ENCODE data around the gene KANK4. TPM values are rescaled to one million over a fixed set of nuclear protein-coding genes. Genes with fewer than 3 reads are reported as not detected.

The KANK4 gene
- total RNA-seq, 2 donors from 2014 or later, result 0.46 to 0.70 TPM

DNA sequence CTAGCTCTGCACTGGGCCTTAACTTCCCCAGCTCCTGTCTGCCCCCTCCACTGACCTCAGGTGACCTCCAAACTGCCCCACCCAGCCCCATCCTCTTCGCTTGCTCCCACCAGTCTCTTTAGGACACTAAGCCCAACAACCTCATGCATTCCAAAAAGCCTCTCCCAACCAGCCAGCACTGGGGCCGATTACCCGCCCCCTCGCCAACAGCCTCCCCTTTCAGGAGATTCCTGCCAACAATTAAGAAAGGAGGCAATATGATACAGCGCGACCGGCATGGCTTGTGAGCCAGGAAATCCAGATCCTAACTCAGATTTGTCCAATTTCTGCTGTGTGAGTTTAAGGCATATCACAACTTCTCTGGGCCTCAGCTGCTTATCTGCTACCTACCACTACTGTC lies 14.7 kb downstream of the KANK4 start:
- Mint-ChIP-seq H3K27ac (no peak overlapping the region), H3K27me3 (ENCODE audit: insufficient read depth) (peaks cover 3% of the 10 kb centered on the region), H3K4me1 (no peaks in the 10 kb centered on the region), H3K9me3 (no peaks in the 10 kb centered on the region), H3K4me3 (no peak overlapping the region), H3K36me3 (ENCODE audit: low read depth) (no peaks in the 10 kb centered on the region)
- H3K4me3 ChIP-seq (ENCODE audit: low read length), result no peak overlapping the region
- 91 to 97% methylated on average over 5 to 7 of the region's 7 CpGs for WGBS, 2 experiments (ENCODE audit: insufficient coverage in 1 of 2, insufficient read length in 1 of 2)
- no peaks in the 10 kb centered on the region for H3K36me3 ChIP-seq (ENCODE audit: control insufficient read depth, insufficient read depth, low read length)
- no peak overlapping the region for H3K9ac ChIP-seq (ENCODE audit: extremely low read depth, low read length, poor library complexity, severe bottlenecking)
- H3K9me3 ChIP-seq (ENCODE audit: control insufficient read depth, low read length), result no peaks in the 10 kb centered on the region
- H3K4me1 ChIP-seq (ENCODE audit: control insufficient read depth, insufficient read depth, low read length), result no peaks in the 10 kb centered on the region
- H3K27me3 ChIP-seq (ENCODE audit: control insufficient read depth, insufficient read depth, low read length, poor library complexity, severe bottlenecking), result no peaks in the 10 kb centered on the region
- H3K27ac ChIP-seq (ENCODE audit: low read depth, low read length), result no peak overlapping the region
- DNase-seq, result no peak
- TF ChIP-seq, protein P1, sequence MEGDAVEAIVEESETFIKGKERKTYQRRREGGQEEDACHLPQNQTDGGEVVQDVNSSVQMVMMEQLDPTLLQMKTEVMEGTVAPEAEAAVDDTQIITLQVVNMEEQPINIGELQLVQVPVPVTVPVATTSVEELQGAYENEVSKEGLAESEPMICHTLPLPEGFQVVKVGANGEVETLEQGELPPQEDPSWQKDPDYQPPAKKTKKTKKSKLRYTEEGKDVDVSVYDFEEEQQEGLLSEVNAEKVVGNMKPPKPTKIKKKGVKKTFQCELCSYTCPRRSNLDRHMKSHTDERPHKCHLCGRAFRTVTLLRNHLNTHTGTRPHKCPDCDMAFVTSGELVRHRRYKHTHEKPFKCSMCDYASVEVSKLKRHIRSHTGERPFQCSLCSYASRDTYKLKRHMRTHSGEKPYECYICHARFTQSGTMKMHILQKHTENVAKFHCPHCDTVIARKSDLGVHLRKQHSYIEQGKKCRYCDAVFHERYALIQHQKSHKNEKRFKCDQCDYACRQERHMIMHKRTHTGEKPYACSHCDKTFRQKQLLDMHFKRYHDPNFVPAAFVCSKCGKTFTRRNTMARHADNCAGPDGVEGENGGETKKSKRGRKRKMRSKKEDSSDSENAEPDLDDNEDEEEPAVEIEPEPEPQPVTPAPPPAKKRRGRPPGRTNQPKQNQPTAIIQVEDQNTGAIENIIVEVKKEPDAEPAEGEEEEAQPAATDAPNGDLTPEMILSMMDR (conservative IDR thresholded peaks at IDR 0.05), result no peak

DNA sequence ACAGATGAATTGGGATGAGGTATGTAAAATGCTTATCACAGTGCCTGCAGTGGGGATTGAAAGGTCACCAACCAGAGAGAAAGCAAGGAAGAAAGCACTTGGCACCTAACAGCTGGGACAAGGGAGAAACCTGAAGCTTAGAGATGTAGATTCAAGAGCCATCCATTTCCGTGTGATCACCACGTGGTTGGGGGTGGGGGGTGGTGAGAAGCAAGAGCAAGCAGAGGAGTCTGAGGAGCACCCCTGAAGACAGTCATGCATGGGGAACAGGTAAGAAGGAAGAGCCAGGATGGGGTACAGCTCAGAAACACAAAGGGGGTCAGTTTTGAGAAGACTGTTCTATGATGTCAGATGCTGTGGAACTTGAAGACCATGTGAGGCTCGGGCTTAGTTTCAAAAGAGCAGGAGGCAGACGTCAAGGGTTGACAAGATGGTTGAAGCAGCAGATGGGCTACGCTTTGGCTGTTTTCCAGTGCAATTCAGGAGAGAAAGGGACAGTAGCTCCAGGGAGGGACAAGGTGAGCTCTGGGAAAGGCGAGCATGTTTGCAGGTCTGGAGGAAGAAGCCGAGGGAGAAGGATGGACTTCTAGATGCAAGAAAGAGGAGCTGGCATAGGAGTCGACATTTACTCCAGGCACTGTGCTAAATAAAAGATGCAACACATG lies 17.4 kb downstream of the KANK4 start:
- H3K36me3 Mint-ChIP-seq (ENCODE audit: low read depth), result no peaks in the 10 kb centered on the region
- Histone ChIP-seq H3K27me3 (ENCODE audit: control insufficient read depth, insufficient read depth, low read length, poor library complexity, severe bottlenecking) (no peaks in the 10 kb centered on the region), H3K4me3 (ENCODE audit: low read length) (no peak overlapping the region), H3K4me1 (ENCODE audit: control insufficient read depth, insufficient read depth, low read length) (no peaks in the 10 kb centered on the region), H3K9me3 (ENCODE audit: control insufficient read depth, low read length) (no peaks in the 10 kb centered on the region), H3K27ac (ENCODE audit: low read depth, low read length) (no peak overlapping the region), H3K36me3 (ENCODE audit: control insufficient read depth, insufficient read depth, low read length) (no peaks in the 10 kb centered on the region), H3K9ac (ENCODE audit: extremely low read depth, low read length, poor library complexity, severe bottlenecking) (no peak overlapping the region)
- H3K27me3 Mint-ChIP-seq (ENCODE audit: insufficient read depth), result no peaks in the 10 kb centered on the region
- DNase-seq, result peak; percentile 59
- WGBS, 2 experiments (ENCODE audit: insufficient coverage in 1 of 2, insufficient read length in 1 of 2), result 71 to 97% methylated on average over 6 to 7 of the region's 8 CpGs
- no peak overlapping the region for H3K27ac Mint-ChIP-seq
- H3K4me3 Mint-ChIP-seq, result no peak overlapping the region
- no peaks in the 10 kb centered on the region for H3K9me3 Mint-ChIP-seq
- H3K4me1 Mint-ChIP-seq, result no peaks in the 10 kb centered on the region
- TF ChIP-seq, protein P1 (conservative IDR thresholded peaks at IDR 0.05), result no peak

DNA sequence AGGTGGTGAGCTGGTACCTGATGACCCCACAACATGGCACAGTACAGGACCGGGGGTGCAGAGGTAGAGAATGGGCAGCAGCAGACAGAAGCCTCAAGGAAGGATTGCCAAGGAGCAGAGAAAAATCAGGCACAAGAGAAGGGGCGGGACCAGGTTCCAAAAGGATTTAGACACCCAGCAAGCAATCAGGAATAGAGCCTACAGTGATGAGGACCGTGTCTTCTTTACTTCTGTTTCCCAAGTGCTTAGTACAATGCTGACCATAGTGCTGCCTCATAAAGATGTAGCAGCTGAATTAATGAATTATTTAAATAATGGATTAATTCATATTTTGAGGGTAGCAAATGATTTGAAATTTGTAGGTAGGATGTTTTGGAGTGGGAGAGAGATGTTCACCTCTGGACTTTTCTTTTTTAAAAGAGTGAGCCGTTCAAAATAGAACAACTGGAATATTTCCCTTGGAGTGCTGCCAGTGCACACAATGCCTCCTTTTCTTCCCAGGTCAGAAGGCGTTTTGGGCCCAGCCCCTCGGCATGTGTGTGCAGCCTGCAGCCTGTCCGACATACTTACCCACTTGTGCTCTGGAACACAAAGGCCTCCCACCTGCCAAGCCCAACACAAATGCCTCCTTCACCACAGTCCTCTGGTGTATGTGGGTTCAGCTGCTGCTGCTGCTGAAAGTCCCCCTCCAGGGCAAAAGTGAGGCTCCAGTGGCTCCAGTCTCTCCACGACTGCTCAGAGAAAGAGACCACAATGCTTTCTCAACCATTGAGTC lies 19.6 kb downstream of the KANK4 start:
- H3K9ac ChIP-seq (ENCODE audit: extremely low read depth, low read length, poor library complexity, severe bottlenecking), result no peak overlapping the region
- no peak for DNase-seq
- H3K4me3 Mint-ChIP-seq, result no peak overlapping the region
- H3K9me3 Mint-ChIP-seq, result no peaks in the 10 kb centered on the region
- H3K27ac Mint-ChIP-seq, result no peak overlapping the region
- no peaks in the 10 kb centered on the region for H3K9me3 ChIP-seq (ENCODE audit: control insufficient read depth, low read length)
- peak overlapping the region; percentile 66 for H3K27ac ChIP-seq (ENCODE audit: low read depth, low read length)
- 85 to 87% methylated on average over 5 to 8 of the region's 8 CpGs for WGBS, 2 experiments (ENCODE audit: insufficient coverage in 1 of 2, insufficient read length in 1 of 2)
- no peaks in the 10 kb centered on the region for H3K27me3 Mint-ChIP-seq (ENCODE audit: insufficient read depth)
- H3K36me3 ChIP-seq (ENCODE audit: control insufficient read depth, insufficient read depth, low read length), result no peaks in the 10 kb centered on the region
- H3K4me3 ChIP-seq (ENCODE audit: low read length), result no peak overlapping the region
- no peaks in the 10 kb centered on the region for H3K36me3 Mint-ChIP-seq (ENCODE audit: low read depth)
- TF ChIP-seq, protein P1 (conservative IDR thresholded peaks at IDR 0.05), result no peak
- H3K27me3 ChIP-seq (ENCODE audit: control insufficient read depth, insufficient read depth, low read length, poor library complexity, severe bottlenecking), result no peaks in the 10 kb centered on the region
- no peaks in the 10 kb centered on the region for H3K4me1 Mint-ChIP-seq
- no peaks in the 10 kb centered on the region for H3K4me1 ChIP-seq (ENCODE audit: control insufficient read depth, insufficient read depth, low read length)

Measured in endodermal cell (in vitro differentiated cells).